GM12801 (cell line): ENCODE results near the gene LCNL1.

Source experiments
- TF ChIP-seq, protein P1 (sequence below): IDR thresholded peaks from one replicate; pipeline ENCODE4 v1.5.1; 2011; ENCODE audit warnings: control low read depth; ENCODE audit not compliant: insufficient read length; ENCODE audit errors: extremely low read depth

LCNL1 gene

DNA sequence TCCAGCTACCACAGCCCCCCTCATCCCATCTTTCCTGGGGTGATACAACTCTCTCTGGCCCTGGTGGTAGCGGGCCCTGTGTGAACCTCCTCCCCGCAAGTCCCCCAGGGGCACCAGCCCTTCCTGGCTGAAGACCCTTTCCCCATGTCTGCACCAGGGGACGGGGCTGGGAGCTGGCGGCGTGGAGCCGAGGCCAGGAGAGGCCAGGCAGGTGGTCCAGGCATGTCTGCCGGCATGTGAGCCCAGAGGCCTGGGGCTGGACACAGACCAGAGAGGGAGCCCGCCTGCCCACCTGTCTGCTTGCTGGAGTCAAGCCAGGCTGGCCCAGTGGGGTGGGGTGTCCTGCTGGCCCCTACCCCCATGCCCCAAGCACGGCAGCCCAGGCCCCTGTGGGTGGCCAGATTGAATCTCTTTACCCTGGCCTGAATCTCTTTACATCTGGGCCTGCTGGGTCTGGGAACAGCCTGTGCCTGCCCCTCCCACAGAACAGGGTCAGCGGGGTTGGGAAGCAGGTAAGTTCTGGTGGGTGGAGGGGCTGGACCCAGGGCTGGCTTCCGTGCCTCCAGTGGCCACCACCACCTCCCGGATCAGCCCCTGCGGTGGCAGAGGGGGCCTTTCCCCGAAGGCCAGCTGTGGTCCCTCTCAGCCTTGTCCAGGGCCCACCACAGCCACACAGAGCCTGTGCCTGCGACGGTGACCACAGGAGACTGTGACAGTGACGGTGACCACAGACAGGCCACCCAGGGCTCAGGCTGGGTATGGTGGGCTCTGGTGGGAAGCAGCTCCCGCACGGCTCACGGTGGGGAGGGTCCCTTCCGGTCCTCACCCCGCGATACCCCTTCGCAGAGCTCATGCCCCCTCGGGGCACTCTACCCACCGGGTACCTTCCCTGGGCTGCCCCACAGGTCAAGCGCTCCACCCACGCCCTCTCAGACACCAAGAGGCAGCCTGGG lies 23.6 kb upstream of the LCNL1 start:
- TF ChIP-seq, protein P1, sequence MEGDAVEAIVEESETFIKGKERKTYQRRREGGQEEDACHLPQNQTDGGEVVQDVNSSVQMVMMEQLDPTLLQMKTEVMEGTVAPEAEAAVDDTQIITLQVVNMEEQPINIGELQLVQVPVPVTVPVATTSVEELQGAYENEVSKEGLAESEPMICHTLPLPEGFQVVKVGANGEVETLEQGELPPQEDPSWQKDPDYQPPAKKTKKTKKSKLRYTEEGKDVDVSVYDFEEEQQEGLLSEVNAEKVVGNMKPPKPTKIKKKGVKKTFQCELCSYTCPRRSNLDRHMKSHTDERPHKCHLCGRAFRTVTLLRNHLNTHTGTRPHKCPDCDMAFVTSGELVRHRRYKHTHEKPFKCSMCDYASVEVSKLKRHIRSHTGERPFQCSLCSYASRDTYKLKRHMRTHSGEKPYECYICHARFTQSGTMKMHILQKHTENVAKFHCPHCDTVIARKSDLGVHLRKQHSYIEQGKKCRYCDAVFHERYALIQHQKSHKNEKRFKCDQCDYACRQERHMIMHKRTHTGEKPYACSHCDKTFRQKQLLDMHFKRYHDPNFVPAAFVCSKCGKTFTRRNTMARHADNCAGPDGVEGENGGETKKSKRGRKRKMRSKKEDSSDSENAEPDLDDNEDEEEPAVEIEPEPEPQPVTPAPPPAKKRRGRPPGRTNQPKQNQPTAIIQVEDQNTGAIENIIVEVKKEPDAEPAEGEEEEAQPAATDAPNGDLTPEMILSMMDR, result no peak

DNA sequence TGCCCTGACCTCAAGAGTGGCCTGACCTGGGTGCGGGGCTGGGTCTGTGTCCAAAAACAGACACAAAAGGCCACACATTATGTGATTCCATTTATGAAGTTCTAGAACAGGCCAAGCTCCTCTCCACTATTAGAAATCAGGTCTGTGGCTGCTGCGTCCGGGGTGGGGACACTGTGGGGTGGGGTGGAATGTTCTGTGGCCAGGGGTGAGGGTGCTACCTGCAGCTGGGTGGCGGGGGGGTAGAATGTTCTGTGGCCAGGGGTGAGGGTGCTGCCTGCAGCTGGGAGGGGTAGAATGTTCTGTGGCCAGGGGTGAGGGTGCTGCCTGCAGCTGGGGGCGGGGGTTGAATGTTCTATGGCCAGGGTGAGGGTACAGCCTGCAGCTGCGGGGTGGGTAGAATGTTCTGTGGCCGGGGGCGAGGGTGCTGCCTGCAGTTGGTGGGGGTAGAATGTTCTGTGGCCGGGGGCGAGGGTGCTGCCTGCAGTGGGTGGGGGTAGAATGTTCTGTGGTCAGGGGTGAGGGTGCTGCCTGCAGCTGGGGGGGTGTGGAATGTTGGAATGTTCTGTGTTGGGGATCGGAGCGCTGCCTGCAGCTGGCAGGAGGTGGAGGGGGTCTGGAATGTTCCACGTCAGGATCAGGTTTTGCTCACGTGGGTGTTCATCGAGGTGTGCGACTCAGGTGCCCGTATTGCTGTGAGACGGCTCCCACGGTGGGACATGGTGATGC lies 22.4 kb upstream of the LCNL1 start:
- TF ChIP-seq, protein P1, result no peak

DNA sequence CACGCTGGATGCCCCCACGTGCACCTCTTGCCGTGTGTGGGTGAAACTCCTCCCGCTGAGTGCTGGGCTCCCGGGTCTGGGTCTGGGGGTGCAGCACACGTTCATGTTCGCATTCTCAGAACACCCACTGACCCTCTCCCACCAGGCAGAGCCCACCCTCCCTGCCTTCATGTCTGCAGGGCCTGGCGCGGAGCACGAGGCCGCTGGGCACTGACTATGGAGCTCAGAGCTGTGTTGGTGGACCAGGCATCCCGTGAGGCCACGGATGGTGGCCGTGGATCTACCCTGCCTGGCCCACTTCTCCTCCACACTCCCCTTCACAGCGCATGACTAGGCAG lies 21.9 kb upstream of the LCNL1 start:
- TF ChIP-seq, protein P1, result no peak

DNA sequence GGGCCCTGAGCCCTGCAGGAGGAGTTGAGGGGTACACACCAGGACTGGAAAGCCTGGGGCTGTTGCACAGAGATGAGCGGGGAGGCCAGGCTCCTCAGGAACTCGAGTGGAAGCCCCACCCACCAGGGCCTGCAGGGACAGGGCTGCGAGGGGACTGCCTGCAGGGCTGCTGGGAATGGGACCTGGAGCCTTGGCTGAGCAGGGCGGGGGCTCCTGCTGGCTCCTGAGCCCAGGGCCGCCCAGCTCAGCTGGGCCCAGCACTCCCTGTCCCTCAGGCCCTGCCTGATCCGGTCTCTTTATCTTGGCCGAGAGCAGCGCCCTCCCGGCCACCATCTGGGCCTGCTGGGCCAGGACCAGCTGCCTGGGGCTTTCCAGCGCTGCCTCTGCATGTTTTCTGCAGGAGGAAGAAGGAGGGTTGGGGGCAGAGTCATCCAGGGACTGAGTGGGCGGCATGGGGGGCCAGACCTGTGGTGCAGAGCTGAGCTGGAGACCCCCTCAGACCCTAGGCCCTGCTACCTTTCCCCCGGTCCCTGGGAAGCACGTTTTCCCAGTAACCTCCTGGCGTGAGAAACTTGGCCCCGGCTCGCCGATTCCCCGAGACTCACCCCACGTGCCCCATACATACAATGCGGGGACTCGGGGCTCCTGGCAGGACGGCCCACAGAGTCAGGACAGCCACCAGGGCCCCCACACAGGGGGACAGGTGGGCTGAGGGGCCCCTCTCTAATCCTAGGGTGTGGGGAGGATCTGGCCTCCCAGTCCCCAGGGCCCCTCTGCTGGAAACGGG lies 21.3 kb upstream of the LCNL1 start:
- TF ChIP-seq, protein P1, result no peak

DNA sequence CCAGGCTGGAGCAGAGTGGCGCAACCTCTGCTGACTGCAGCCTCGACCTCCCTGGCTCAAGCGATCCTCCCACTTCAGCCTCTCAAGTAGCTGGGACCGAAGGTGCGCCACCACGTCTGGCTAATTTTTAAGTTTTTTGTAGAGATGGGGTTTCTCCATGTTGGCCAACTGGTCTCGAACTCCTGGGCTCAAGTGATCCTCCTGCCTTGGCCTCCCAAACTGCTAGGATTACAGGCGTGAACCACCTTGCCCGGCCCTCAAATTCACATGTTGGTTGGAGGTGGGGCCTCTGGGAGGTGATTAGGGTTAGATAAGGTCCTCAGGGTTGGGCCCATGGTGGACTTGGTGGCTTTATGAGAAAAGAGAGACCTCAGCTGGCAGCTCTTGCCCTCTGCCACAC lies 20.6 kb upstream of the LCNL1 start:
- TF ChIP-seq, protein P1, result no peak

DNA sequence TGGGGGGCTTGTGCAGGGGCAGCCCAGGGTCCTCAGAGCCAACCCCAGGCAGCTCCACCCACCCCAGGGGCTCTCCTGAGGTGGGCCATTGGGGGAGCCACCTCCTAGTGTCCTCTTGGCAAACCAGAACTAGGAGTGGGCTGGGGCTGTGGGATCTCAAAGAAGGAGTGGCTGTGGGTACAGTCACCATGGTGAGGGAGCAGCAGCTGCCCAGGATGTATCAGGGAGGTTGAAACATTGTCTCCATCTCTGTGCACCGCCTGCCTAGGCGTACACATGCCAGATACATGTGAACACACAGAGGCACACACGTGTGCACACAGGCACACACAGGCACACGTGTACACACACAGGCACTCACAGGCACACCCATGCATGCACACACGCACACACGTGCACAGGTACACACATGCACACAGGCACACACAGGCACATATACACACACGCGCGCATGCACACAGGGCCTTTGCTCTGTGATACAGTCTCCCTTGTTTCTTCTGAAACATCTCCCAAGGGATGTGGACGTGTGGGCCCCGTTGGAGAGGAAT lies 20.0 kb upstream of the LCNL1 start:
- TF ChIP-seq, protein P1, result no peak

DNA sequence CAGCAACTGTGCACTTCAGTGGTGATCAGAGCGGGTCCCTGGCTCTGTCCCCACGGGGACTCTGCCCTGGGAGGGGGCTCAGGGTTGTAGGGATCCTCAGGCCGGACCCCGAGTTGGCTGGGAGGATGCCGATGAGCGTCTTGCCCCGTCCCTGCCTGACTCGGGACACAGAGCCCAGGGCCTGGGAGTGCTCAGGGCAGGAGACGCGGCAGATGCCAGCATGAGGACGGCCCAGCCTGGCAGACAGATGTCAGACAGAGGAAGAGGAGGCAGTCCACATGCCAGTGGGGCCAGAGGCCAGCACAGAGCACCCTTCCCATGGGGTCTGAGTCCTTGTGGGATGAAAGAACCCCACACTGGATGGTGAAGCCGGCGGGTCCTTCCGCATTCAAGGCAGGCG lies 19.5 kb upstream of the LCNL1 start:
- TF ChIP-seq, protein P1, result no peak
